Gastrocnemius medialis (tissue), 4 donors: Measurements from ENCODE around the gene WDR31.

Experiments used
- CTCF ChIP-seq, 5 experiments: fragments of 450-650 bp in 3 of 5; fragments of 200-600 bp in 2 of 5; sonication (generic) in 2 of 5; IDR thresholded peaks in 4 of 5; conservative IDR thresholded peaks in 1 of 5; 1 replicate in 4 of 5; 2 replicates in 1 of 5; pipeline ENCODE4 v1.5.1; 2016 to 2019; ENCODE audit warnings: antibody characterized with exemption in 5 of 5, mild to moderate bottlenecking in 3 of 5, moderate library complexity in 3 of 5
- POLR2A ChIP-seq, 2 donors: fragments of 450-650 bp; IDR thresholded peaks; one replicate each; pipeline ENCODE4 v1.6.1; 2017; ENCODE audit warnings: antibody characterized with exemption in 2 of 2, mild to moderate bottlenecking in 2 of 2, moderate library complexity in 2 of 2

- no peak for TF ChIP-seq CTCF (IDR thresholded peaks at IDR 0.05 in 4 of 5, conservative IDR thresholded peaks at IDR 0.05 in 1 of 5)
- TF ChIP-seq POLR2A (IDR thresholded peaks at IDR 0.05), result no peak
Measured at GRCh38 chr9:113375057-113376023, 35.3 kb upstream of the WDR31 start.
